Right lobe of liver (tissue), 6 donors: ENCODE results near the gene EIF4G3. TPM values are rescaled to one million over a fixed set of nuclear protein-coding genes. Genes with fewer than 3 reads are reported as not detected.

ENCODE experiments used
- ATAC-seq, 4 donors: fragments of 200-7000 bp; cut with Tn5 transposase; one replicate each; pipeline ENCODE4 v1.9.1; 2020; ENCODE audit warnings: mild to moderate bottlenecking in 4 of 4, moderate library complexity in 4 of 4
- DNase-seq, 3 donors: peaks; one replicate each; pipeline ENCODE4 v3.0.0-alpha.2; 2020
- H3K27ac ChIP-seq, 3 donors: fragments of 200-600 bp; one replicate each; pipeline ENCODE4 v1.8.0; 2022
- H3K27me3 ChIP-seq, 2 donors: fragments of 200-600 bp; one replicate each; pipeline ENCODE4 v1.8.0; 2022
- H3K36me3 ChIP-seq, 4 donors: fragments of 200-600 bp; sonication (generic) in 1 of 4; one replicate each; pipeline versions ENCODE4 v1.5.1 to v1.8.0; 2017 to 2022; ENCODE audit warnings: control low read depth in 1 of 4
- H3K4me1 ChIP-seq, 4 donors: fragments of 200-600 bp; sonication (generic) in 1 of 4; one replicate each; pipeline versions ENCODE4 v1.5.1 to v1.8.0; 2017 to 2022; ENCODE audit warnings: control low read depth in 1 of 4
- H3K4me3 ChIP-seq, 3 donors: fragments of 200-600 bp; one replicate each; pipeline ENCODE4 v1.8.0; 2022
- H3K9me3 ChIP-seq, 4 donors: fragments of 200-600 bp; sonication (generic) in 1 of 4; one replicate each; pipeline versions ENCODE4 v1.5.1 to v1.8.0; 2017 to 2022; ENCODE audit warnings: control low read depth in 1 of 4
- POLR2A ChIP-seq: fragments of 450-650 bp; IDR thresholded peaks from one replicate; pipeline ENCODE4 v1.6.1; 2017; ENCODE audit warnings: antibody characterized with exemption, mild to moderate bottlenecking
- WGBS: methylation state at CpG from one replicate; pipeline ENCODE4 v1.1.6; 2018; ENCODE audit warnings: low coverage, low lambda C conversion rate; ENCODE audit not compliant: insufficient coverage; ENCODE audit errors: missing lambda C conversion rate; 5-methylcytosine and 5-hydroxymethylcytosine counted together
- intact Hi-C, 2 donors: fragments of 100-400 bp; cut with DNase I; formaldehyde crosslinking; loops; one replicate each; pipeline versions ENCODE4 v1.11.2 to v1.14.1; 2022
- total RNA-seq, 6 experiments: library from RNA; depleted of rRNA in 2 of 6; stranded (reverse); fragments of >200 nt in 2 of 6; fragmentation: NEBNext Ultra II Directional in 3 of 6; extraction: Animal tissue kit (Norgen Biotek cat#: 25700) in 3 of 6; gene quantifications; one replicate each; pipeline versions ENCODE4 v1.1.0 to v1.2.4, GENCODE V29; 2016 to 2023
- TF ChIP-seq, protein P1 (sequence below), 4 donors: fragments of 200-600 bp in 3 of 4; fragments of 450-650 bp in 1 of 4; IDR thresholded peaks; one replicate each; pipeline versions ENCODE4 v1.5.1 to v1.8.0; 2016 to 2022; ENCODE audit warnings: antibody characterized with exemption in 4 of 4, mild to moderate bottlenecking in 2 of 4
- donor health status: DM: no; HTN: yes; CAD: no.
- donor health status: DM: no; HTN: no; CAD: no.
- donor health status: DM: no; HTN: no; CAD: no.
- donor health status: DM: no; HTN: yes; CAD: no.
- donor health status: DM: no; HTN: yes; CAD: no.

Gene EIF4G3
- total RNA-seq, 6 experiments from 2014 or later, result 14.4 to 29.9 (median 23.5) TPM

GRCh38 chr1:21077085-21077484 lies 99.6 kb downstream of the EIF4G3 start:
- Histone ChIP-seq H3K4me3 (no peak overlapping the region), H3K9me3 (no peaks in the 10 kb centered on the region), H3K27me3 (no peaks in the 10 kb centered on the region), H3K27ac (no peak overlapping the region), H3K4me1 (peaks cover 0 to 10% (median 0%) of the 10 kb centered on the region in 4 donors), H3K36me3 (peaks cover 0 to 5% (median 0%) of the 10 kb centered on the region in 4 donors)
- DNase-seq (no peak), ATAC-seq (peak in 1 of 4 donors; percentile 57)
- intact Hi-C loops, result no loop called here
- TF ChIP-seq POLR2A, result no peak

DNA sequence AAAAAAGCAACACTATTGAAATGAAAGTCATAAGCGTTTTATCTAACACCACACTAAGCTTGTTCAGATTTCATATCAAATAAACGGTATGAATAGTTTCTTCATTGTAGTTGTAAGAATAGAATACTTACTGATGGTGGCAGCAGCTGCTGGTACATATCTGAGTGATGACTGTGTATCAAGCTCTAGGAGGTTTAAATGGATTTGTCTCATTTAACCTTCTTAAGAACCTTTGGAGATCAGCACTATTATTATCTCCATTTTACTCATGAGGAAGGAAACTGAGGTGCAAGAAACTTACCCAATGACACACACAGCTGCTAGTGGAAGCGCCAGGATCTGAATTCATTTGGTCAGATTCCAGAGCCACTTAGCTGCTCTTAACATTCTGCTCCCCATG lies 104.0 kb downstream of the EIF4G3 start:
- WGBS, result 70% methylated on average over 2 of the region's 3 CpGs
- no peak for DNase-seq
- no peak for TF ChIP-seq POLR2A
- TF ChIP-seq, protein P1, sequence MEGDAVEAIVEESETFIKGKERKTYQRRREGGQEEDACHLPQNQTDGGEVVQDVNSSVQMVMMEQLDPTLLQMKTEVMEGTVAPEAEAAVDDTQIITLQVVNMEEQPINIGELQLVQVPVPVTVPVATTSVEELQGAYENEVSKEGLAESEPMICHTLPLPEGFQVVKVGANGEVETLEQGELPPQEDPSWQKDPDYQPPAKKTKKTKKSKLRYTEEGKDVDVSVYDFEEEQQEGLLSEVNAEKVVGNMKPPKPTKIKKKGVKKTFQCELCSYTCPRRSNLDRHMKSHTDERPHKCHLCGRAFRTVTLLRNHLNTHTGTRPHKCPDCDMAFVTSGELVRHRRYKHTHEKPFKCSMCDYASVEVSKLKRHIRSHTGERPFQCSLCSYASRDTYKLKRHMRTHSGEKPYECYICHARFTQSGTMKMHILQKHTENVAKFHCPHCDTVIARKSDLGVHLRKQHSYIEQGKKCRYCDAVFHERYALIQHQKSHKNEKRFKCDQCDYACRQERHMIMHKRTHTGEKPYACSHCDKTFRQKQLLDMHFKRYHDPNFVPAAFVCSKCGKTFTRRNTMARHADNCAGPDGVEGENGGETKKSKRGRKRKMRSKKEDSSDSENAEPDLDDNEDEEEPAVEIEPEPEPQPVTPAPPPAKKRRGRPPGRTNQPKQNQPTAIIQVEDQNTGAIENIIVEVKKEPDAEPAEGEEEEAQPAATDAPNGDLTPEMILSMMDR (IDR thresholded peaks at IDR 0.05), result no peak
- no peaks in the 10 kb centered on the region for H3K9me3 ChIP-seq
- H3K4me3 ChIP-seq, result no peak overlapping the region
- H3K4me1 ChIP-seq, result peaks cover 0 to 15% (median 0%) of the 10 kb centered on the region in 4 donors
- intact Hi-C loops, result no loop called here
- peaks cover 0 to 5% (median 0%) of the 10 kb centered on the region in 4 donors for H3K36me3 ChIP-seq
- no peaks in the 10 kb centered on the region for H3K27me3 ChIP-seq
- no peak overlapping the region for H3K27ac ChIP-seq
- no peak for ATAC-seq

- DNase-seq, result no peak
- Histone ChIP-seq H3K4me3 (no peak overlapping the region), H3K9me3 (no peaks in the 10 kb centered on the region), H3K4me1 (peaks cover 0 to 13% (median 0%) of the 10 kb centered on the region in 4 donors), H3K36me3 (peaks cover 0 to 5% (median 0%) of the 10 kb centered on the region in 4 donors), H3K27me3 (no peaks in the 10 kb centered on the region), H3K27ac (no peak overlapping the region)
- TF ChIP-seq POLR2A, result no peak
- TF ChIP-seq, protein P1 (IDR thresholded peaks at IDR 0.05), result no peak
- WGBS, result 33% methylated on average over 4 of the region's 4 CpGs
- intact Hi-C loops, result no loop called here
- peak in 1 of 4 donors; percentile 14 for ATAC-seq
Observed at GRCh38 chr1:21069549-21069948, 107.1 kb downstream of the EIF4G3 start.

DNA sequence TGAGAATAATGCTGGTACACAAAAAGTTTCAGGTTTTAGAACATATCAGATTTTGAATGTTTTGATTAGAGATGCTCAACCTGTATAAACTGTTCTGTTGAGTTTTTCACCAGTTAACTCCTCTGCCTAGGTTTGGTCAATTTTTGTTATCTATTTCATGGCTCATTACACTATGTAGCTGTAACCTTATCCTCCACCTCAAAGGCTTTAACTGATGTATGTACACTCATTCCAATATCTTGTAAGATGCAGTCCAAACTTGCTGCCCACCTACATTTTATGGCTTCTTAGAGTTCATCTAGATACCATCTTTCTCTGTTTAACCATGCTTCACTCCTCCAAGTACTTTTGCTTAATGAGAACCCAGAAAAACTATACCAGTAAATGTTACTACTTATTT lies 107.8 kb downstream of the EIF4G3 start:
- peaks cover 0 to 13% (median 0%) of the 10 kb centered on the region in 4 donors for H3K4me1 ChIP-seq
- H3K9me3 ChIP-seq, result no peaks in the 10 kb centered on the region
- H3K27ac ChIP-seq, result no peak overlapping the region
- H3K36me3 ChIP-seq, result peaks cover 0 to 5% (median 0%) of the 10 kb centered on the region in 4 donors
- DNase-seq (no peak), ATAC-seq (no peak)
- no peak for TF ChIP-seq POLR2A
- TF ChIP-seq, protein P1 (IDR thresholded peaks at IDR 0.05), result no peak
- no peak overlapping the region for H3K4me3 ChIP-seq
- no peaks in the 10 kb centered on the region for H3K27me3 ChIP-seq
- intact Hi-C loops, result no loop called here

DNA sequence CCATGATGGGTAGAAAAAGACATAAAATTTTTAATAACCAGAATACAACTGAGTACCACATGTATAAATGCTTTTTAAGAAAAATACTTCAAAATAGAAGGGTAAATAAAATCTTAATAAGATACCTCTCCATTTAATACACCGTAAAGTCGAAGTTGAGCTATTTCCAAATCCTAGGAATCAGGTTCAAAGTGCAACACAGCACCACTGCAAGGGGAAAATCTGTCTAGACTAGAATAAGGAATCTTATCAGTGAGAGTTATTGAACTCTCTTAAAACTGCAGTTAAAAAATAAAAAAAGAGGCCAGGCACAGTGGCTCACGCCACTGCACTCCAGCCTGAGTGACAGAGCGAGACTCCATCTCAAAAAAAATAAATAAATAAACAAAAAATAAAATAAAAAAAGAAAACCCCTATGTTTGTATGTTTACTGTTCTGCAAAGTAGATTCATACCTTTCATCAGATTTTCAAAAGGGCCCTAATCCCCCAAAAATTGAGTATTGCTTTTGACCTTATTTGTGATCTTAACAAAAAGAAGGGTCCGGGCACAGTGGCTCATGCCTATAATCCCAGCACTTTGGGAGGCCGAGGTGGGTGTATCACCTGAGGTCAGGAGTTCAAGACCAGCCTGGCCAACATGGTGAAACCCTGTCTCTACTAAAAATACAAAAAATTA lies 109.0 kb downstream of the EIF4G3 start:
- ATAC-seq (peak; percentile 38 to 63 (median 42)), DNase-seq (no peak)
- WGBS, result 58% methylated on average over 6 of the region's 6 CpGs
- Histone ChIP-seq H3K27ac (no peak overlapping the region), H3K9me3 (no peaks in the 10 kb centered on the region), H3K4me3 (no peak overlapping the region), H3K4me1 (peaks cover 0 to 13% (median 0%) of the 10 kb centered on the region in 4 donors), H3K27me3 (no peaks in the 10 kb centered on the region), H3K36me3 (peaks cover 0 to 3% (median 0%) of the 10 kb centered on the region in 4 donors)
- intact Hi-C loops, result no loop called here
- TF ChIP-seq, protein P1 (IDR thresholded peaks at IDR 0.05), result no peak
- TF ChIP-seq POLR2A, result no peak
